HEK293 (cell line): Measurements from ENCODE around the gene AMZ2.

Experiments used
- GFI1B ChIP-seq: fragments of 450-650 bp; formaldehyde crosslinking; IDR thresholded peaks from 2 replicates; pipeline ENCODE4 v1.5.1; 2016; ENCODE audit warnings: missing biosample characterization, missing genetic modification characterization
- GLIS1 ChIP-seq: fragments of 450-650 bp; formaldehyde crosslinking; IDR thresholded peaks from 2 replicates; pipeline ENCODE4 v1.5.1; 2016; ENCODE audit warnings: missing biosample characterization, missing genetic modification characterization
- KLF1 ChIP-seq: fragments of 450-650 bp; formaldehyde crosslinking; IDR thresholded peaks from 2 replicates; pipeline ENCODE4 v1.5.1; 2016; ENCODE audit warnings: missing biosample characterization, missing genetic modification characterization
- KLF7 ChIP-seq: fragments of 450-650 bp; formaldehyde crosslinking; IDR thresholded peaks from 2 replicates; pipeline ENCODE4 v1.5.1; 2016; ENCODE audit warnings: missing biosample characterization, missing genetic modification characterization, borderline replicate concordance
- KLF8 ChIP-seq: fragments of 450-650 bp; formaldehyde crosslinking; IDR thresholded peaks from 2 replicates; pipeline ENCODE4 v1.5.1; 2016; ENCODE audit warnings: missing biosample characterization, missing genetic modification characterization
- KLF9 ChIP-seq: fragments of 450-650 bp; formaldehyde crosslinking; IDR thresholded peaks from 2 replicates; pipeline ENCODE4 v1.5.1; 2016; ENCODE audit warnings: missing biosample characterization, missing genetic modification characterization, low read depth
- PATZ1 ChIP-seq: fragments of 450-650 bp; formaldehyde crosslinking; IDR thresholded peaks from 2 replicates; pipeline ENCODE4 v1.5.1; 2016; ENCODE audit warnings: missing biosample characterization, missing genetic modification characterization
- SETDB1 ChIP-seq: IDR thresholded peaks from one replicate; pipeline ENCODE4 v1.6.1; 2017; ENCODE audit warnings: mild to moderate bottlenecking, low read length, moderate library complexity, mixed read lengths; ENCODE audit not compliant: insufficient read length
- TCF7L2 ChIP-seq: IDR thresholded peaks from 2 replicates; pipeline ENCODE4 v1.6.1; 2011; ENCODE audit warnings: low read depth, mild to moderate bottlenecking, inconsistent platforms, low read length, moderate library complexity, borderline replicate concordance
- TRIM28 ChIP-seq: IDR thresholded peaks from 2 replicates; pipeline ENCODE4 v1.6.1; 2011; ENCODE audit warnings: low read length, control low read depth, borderline replicate concordance
- ZBTB44 ChIP-seq: fragments of 450-650 bp; IDR thresholded peaks from 2 replicates; pipeline ENCODE4 v1.5.1; 2018; ENCODE audit warnings: missing biosample characterization, mild to moderate bottlenecking, missing genetic modification characterization
- ZEB2 ChIP-seq: fragments of 450-650 bp; formaldehyde crosslinking; IDR thresholded peaks from 2 replicates; pipeline ENCODE4 v1.5.1; 2016; ENCODE audit warnings: missing biosample characterization, missing genetic modification characterization
- ZFP41 ChIP-seq: fragments of 450-650 bp; formaldehyde crosslinking; IDR thresholded peaks from 2 replicates; pipeline ENCODE4 v1.5.1; 2016; ENCODE audit warnings: missing biosample characterization, missing genetic modification characterization, borderline replicate concordance
- ZNF121 ChIP-seq: fragments of 450-650 bp; formaldehyde crosslinking; IDR thresholded peaks from 2 replicates; pipeline ENCODE4 v1.5.1; 2016; ENCODE audit warnings: missing biosample characterization, missing genetic modification characterization
- ZNF169 ChIP-seq: fragments of 450-650 bp; formaldehyde crosslinking; IDR thresholded peaks from 2 replicates; pipeline ENCODE4 v1.5.1; 2016; ENCODE audit warnings: missing biosample characterization, missing genetic modification characterization
- ZNF175 ChIP-seq: fragments of 450-650 bp; formaldehyde crosslinking; IDR thresholded peaks from 2 replicates; pipeline ENCODE4 v1.5.1; 2016; ENCODE audit warnings: missing biosample characterization, missing genetic modification characterization
- ZNF184 ChIP-seq: fragments of 450-650 bp; IDR thresholded peaks from 2 replicates; pipeline ENCODE4 v1.5.1; 2018; ENCODE audit warnings: missing biosample characterization, mild to moderate bottlenecking, missing genetic modification characterization
- ZNF223 ChIP-seq: fragments of 450-650 bp; formaldehyde crosslinking; IDR thresholded peaks from 2 replicates; pipeline ENCODE4 v1.5.1; 2016; ENCODE audit warnings: missing biosample characterization, missing genetic modification characterization
- ZNF24 ChIP-seq: fragments of 450-650 bp; formaldehyde crosslinking; IDR thresholded peaks from 2 replicates; pipeline ENCODE4 v1.5.1; 2016; ENCODE audit warnings: missing biosample characterization, missing genetic modification characterization
- ZNF292 ChIP-seq: fragments of 450-650 bp; formaldehyde crosslinking; IDR thresholded peaks from 2 replicates; pipeline ENCODE4 v1.5.1; 2016; ENCODE audit warnings: low read depth, missing biosample characterization, missing genetic modification characterization, borderline replicate concordance
- ZNF350 ChIP-seq: fragments of 450-650 bp; formaldehyde crosslinking; IDR thresholded peaks from 2 replicates; pipeline ENCODE4 v1.5.0; 2017; ENCODE audit warnings: missing biosample characterization, mild to moderate bottlenecking, missing genetic modification characterization
- ZNF404 ChIP-seq: fragments of 450-650 bp; formaldehyde crosslinking; IDR thresholded peaks from 2 replicates; pipeline ENCODE4 v1.5.1; 2017; ENCODE audit warnings: missing biosample characterization, missing genetic modification characterization
- ZNF48 ChIP-seq: fragments of 450-650 bp; formaldehyde crosslinking; IDR thresholded peaks from 2 replicates; pipeline ENCODE4 v1.5.1; 2016; ENCODE audit warnings: missing biosample characterization, missing genetic modification characterization
- ZNF514 ChIP-seq: fragments of 450-650 bp; formaldehyde crosslinking; IDR thresholded peaks from 2 replicates; pipeline ENCODE4 v1.5.1; 2016; ENCODE audit warnings: missing biosample characterization, missing genetic modification characterization
- ZNF521 ChIP-seq: fragments of 450-650 bp; formaldehyde crosslinking; IDR thresholded peaks from 2 replicates; pipeline ENCODE4 v1.5.1; 2017; ENCODE audit warnings: missing biosample characterization, mild to moderate bottlenecking, missing genetic modification characterization
- ZNF544 ChIP-seq: fragments of 450-650 bp; formaldehyde crosslinking; IDR thresholded peaks from 2 replicates; pipeline ENCODE4 v1.5.0; 2017; ENCODE audit warnings: missing biosample characterization, missing genetic modification characterization
- ZNF548 ChIP-seq: fragments of 450-650 bp; formaldehyde crosslinking; IDR thresholded peaks from 2 replicates; pipeline ENCODE4 v1.5.1; 2016; ENCODE audit warnings: missing biosample characterization, missing genetic modification characterization
- ZNF670 ChIP-seq: fragments of 450-650 bp; formaldehyde crosslinking; IDR thresholded peaks from 2 replicates; pipeline ENCODE4 v1.5.1; 2016; ENCODE audit warnings: missing biosample characterization, missing genetic modification characterization, low read depth
- ZNF704 ChIP-seq: fragments of 450-650 bp; formaldehyde crosslinking; IDR thresholded peaks from 2 replicates; pipeline ENCODE4 v1.5.1; 2016; ENCODE audit warnings: missing biosample characterization, missing genetic modification characterization
- ZNF707 ChIP-seq: fragments of 450-650 bp; formaldehyde crosslinking; IDR thresholded peaks from 2 replicates; pipeline ENCODE4 v1.5.1; 2016; ENCODE audit warnings: missing biosample characterization, missing genetic modification characterization
- ZNF768 ChIP-seq: fragments of 450-650 bp; formaldehyde crosslinking; IDR thresholded peaks from 2 replicates; pipeline ENCODE4 v1.5.1; 2018; ENCODE audit warnings: missing biosample characterization, mild to moderate bottlenecking, missing genetic modification characterization
- ZNF837 ChIP-seq: fragments of 450-650 bp; formaldehyde crosslinking; IDR thresholded peaks from 2 replicates; pipeline ENCODE4 v1.5.1; 2016; ENCODE audit warnings: missing biosample characterization, missing genetic modification characterization
- TF ChIP-seq, protein P1 (sequence below): fragments of 450-650 bp; formaldehyde crosslinking; IDR thresholded peaks from 2 replicates; pipeline ENCODE4 v1.5.1; 2016; ENCODE audit warnings: missing biosample characterization, missing genetic modification characterization
- TF ChIP-seq, protein P2 (sequence below): fragments of 450-650 bp; formaldehyde crosslinking; IDR thresholded peaks from 2 replicates; pipeline ENCODE4 v1.5.1; 2016; ENCODE audit warnings: missing biosample characterization, missing genetic modification characterization, borderline replicate concordance

AMZ2 gene

GRCh38 chr17:68291836-68292688 is 44.2 kb downstream of the AMZ2 start (continued):
- TF ChIP-seq ZNF548 (tag by site-specific recombination): no peak; the same call in 1 of the 2 replicates
- TF ChIP-seq ZNF223: no peak
- TF ChIP-seq, protein P1, sequence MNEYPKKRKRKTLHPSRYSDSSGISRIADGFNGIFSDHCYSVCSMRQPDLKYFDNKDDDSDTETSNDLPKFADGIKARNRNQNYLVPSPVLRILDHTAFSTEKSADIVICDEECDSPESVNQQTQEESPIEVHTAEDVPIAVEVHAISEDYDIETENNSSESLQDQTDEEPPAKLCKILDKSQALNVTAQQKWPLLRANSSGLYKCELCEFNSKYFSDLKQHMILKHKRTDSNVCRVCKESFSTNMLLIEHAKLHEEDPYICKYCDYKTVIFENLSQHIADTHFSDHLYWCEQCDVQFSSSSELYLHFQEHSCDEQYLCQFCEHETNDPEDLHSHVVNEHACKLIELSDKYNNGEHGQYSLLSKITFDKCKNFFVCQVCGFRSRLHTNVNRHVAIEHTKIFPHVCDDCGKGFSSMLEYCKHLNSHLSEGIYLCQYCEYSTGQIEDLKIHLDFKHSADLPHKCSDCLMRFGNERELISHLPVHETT: peak; percentile 67; the same call in 1 of the 2 replicates
- TF ChIP-seq ZNF121: no peak
- TF ChIP-seq KLF9 (tag by site-specific recombination): peak; percentile 39; the same call in 1 of the 2 replicates
- TF ChIP-seq ZNF24: peak; percentile 50; the same call in 1 of the 2 replicates
- TF ChIP-seq ZNF184: no peak
- TF ChIP-seq ZNF704: no peak
- TF ChIP-seq ZNF48: no peak
- no peak for TF ChIP-seq ZNF292 (tag by site-specific recombination)
- TF ChIP-seq KLF1 (tag by site-specific recombination): 0 out of 2 replicates have a peak, but pooled peaks have one; percentile 44
- no peak for TF ChIP-seq ZNF521 (tag by site-specific recombination)
- TF ChIP-seq ZFP41 (tag by site-specific recombination): no peak
- peak; percentile 94; the same call in 1 of the 2 replicates for TF ChIP-seq ZNF837
- TF ChIP-seq ZNF707: no peak
- no peak for TF ChIP-seq ZNF544 (tag by site-specific recombination)
- peak; percentile 90 for TF ChIP-seq PATZ1 (tag by site-specific recombination)
- no peak for TF ChIP-seq ZNF768 (tag by site-specific recombination)
- TF ChIP-seq KLF7 (tag by site-specific recombination): 0 out of 2 replicates have a peak, but pooled peaks have one; percentile 43
- no peak for TF ChIP-seq GFI1B (tag by site-specific recombination)
- peak; percentile 82; the same call in 1 of the 2 replicates for TF ChIP-seq KLF8 (tag by site-specific recombination)
- TF ChIP-seq ZNF514: no peak
- TF ChIP-seq ZBTB44: peak; percentile 95
- no peak for TF ChIP-seq ZNF670 (tag by site-specific recombination)
- no peak for TF ChIP-seq ZNF350 (tag by site-specific recombination)
- TF ChIP-seq ZEB2 (tag by site-specific recombination): peak; percentile 94
- TF ChIP-seq GLIS1 (tag by site-specific recombination): peak; percentile 64
- TF ChIP-seq TCF7L2: no peak
- TF ChIP-seq ZNF169 (tag by site-specific recombination): no peak
- TF ChIP-seq TRIM28: no peak
- no peak for TF ChIP-seq ZNF404
- TF ChIP-seq SETDB1: no peak
- TF ChIP-seq, protein P2, sequence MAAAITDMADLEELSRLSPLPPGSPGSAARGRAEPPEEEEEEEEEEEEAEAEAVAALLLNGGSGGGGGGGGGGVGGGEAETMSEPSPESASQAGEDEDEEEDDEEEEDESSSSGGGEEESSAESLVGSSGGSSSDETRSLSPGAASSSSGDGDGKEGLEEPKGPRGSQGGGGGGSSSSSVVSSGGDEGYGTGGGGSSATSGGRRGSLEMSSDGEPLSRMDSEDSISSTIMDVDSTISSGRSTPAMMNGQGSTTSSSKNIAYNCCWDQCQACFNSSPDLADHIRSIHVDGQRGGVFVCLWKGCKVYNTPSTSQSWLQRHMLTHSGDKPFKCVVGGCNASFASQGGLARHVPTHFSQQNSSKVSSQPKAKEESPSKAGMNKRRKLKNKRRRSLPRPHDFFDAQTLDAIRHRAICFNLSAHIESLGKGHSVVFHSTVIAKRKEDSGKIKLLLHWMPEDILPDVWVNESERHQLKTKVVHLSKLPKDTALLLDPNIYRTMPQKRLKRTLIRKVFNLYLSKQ (tag by site-specific recombination): no peak
- TF ChIP-seq ZNF175: no peak
